Fibroblast of villous mesenchyme (primary cell): ENCODE measurements around the gene RAB40A. TPM values are rescaled to one million over a fixed set of nuclear protein-coding genes. Genes with fewer than 3 reads are reported as not detected.

Source experiments
- DNase-seq: peaks from one replicate; pipeline ENCODE4 v3.0.0-alpha.2; 2010; ENCODE audit warnings: low read depth
- H3K4me3 ChIP-seq: 2 replicates; pipeline ENCODE4 v1.5.1; 2011; ENCODE audit warnings: low read depth, mild to moderate bottlenecking, low read length
- CTCF ChIP-seq: IDR thresholded peaks from 2 replicates; pipeline ENCODE4 v1.5.1; 2012; ENCODE audit warnings: low read depth, mild to moderate bottlenecking, low read length; ENCODE audit not compliant: insufficient read depth
- total RNA-seq: library from RNA; depleted of rRNA; stranded (reverse); fragments of >200 nt; gene quantifications from 2 replicates; pipeline ENCODE4 v1.2.3, GENCODE V29; 2012

Gene RAB40A
- total RNA-seq, 1 donor: 0.43 TPM

GRCh38 chrX:103554687-103555424, 35.6 kb upstream of the RAB40A start:
- DNase-seq: peak; percentile 38
- no peak for TF ChIP-seq CTCF
- peak overlapping the region; percentile 44 for H3K4me3 ChIP-seq

GRCh38 chrX:103552236-103552635, 32.9 kb upstream of the RAB40A start:
- DNase-seq: peak; percentile 47
- no peak overlapping the region for H3K4me3 ChIP-seq
- no peak for TF ChIP-seq CTCF

- no peak overlapping the region for H3K4me3 ChIP-seq
- no peak for TF ChIP-seq CTCF
- DNase-seq: no peak
These were observed 31.2 kb upstream of the RAB40A start for GRCh38 chrX:103550415-103551051.

- no peak for TF ChIP-seq CTCF
- no peak overlapping the region for H3K4me3 ChIP-seq
- no peak for DNase-seq
These were observed 30.6 kb upstream of the RAB40A start for GRCh38 chrX:103549916-103550315.

GRCh38 chrX:103540145-103540544, 20.9 kb upstream of the RAB40A start:
- no peak overlapping the region for H3K4me3 ChIP-seq
- no peak for TF ChIP-seq CTCF
- peak; percentile 55 for DNase-seq

GRCh38 chrX:103539695-103540094, 20.4 kb upstream of the RAB40A start:
- H3K4me3 ChIP-seq: no peak overlapping the region
- DNase-seq: peak; percentile 47
- TF ChIP-seq CTCF: no peak
